Erythroblast (primary cell): ENCODE data around the gene SRSF5.

Experiments
- GATA1 ChIP-seq: IDR thresholded peaks from 2 replicates; pipeline ENCODE4 v1.6.1; 2011; ENCODE audit warnings: low read depth, mild to moderate bottlenecking, control low read depth, low read length, moderate library complexity
- POLR2A ChIP-seq: IDR thresholded peaks from 2 replicates; pipeline ENCODE4 v1.6.1; 2011; ENCODE audit warnings: mild to moderate bottlenecking, low read length

- TF ChIP-seq POLR2A: no peak
- no peak for TF ChIP-seq GATA1
Observed at GRCh38 chr14:69814397-69814796, 47.5 kb downstream of the SRSF5 start.
